T-helper 17 cell (primary cell): Measurements from ENCODE around the gene HDDC3. TPM values are rescaled to one million over a fixed set of nuclear protein-coding genes. Genes with fewer than 3 reads are reported as not detected.
"Not testable (repeated sequence)": the region's sequence is repeated elsewhere in the genome, so short reads cannot be mapped to it uniquely, and the experiment has no call there.

Experiments
- ATAC-seq: fragments of 150-1000 bp; cut with Tn5 transposase; 2 replicates; pipeline ENCODE4 v1.10.0; 2021; ENCODE audit warnings: mild to moderate bottlenecking, moderate library complexity
- DNase-seq, 3 donors: peaks; one replicate each; pipeline versions ENCODE4 v3.0.0 to v3.0.0-alpha.2; 2020 to 2021
- H3K9me3 ChIP-seq: one replicate; pipeline ENCODE4 v1.7.0; 2013; ENCODE audit warnings: low read length, mild to moderate bottlenecking; ENCODE audit not compliant: control insufficient read depth, poor library complexity, severe bottlenecking
- H3K27ac Mint-ChIP-seq: one replicate; pipeline ENCODE4 v1.8.0; 2022; ENCODE audit warnings: mild to moderate bottlenecking, moderate library complexity, mixed read lengths
- H3K27me3 Mint-ChIP-seq: one replicate; pipeline ENCODE4 v1.8.0; 2022; ENCODE audit warnings: mixed read lengths
- H3K36me3 Mint-ChIP-seq: one replicate; pipeline ENCODE4 v1.8.0; 2022; ENCODE audit warnings: low read depth, mixed read lengths
- H3K4me1 Mint-ChIP-seq: one replicate; pipeline ENCODE4 v1.8.0; 2022; ENCODE audit warnings: mild to moderate bottlenecking, mixed read lengths
- H3K4me3 Mint-ChIP-seq: one replicate; pipeline ENCODE4 v1.8.0; 2022; ENCODE audit warnings: mild to moderate bottlenecking, moderate library complexity, mixed read lengths
- total RNA-seq, 4 donors: library from RNA in 2 of 4; stranded (reverse) in 2 of 4; gene quantifications; one replicate each; pipeline ENCODE4 v1.2.3 and lab custom pipeline; 2022 to 2026

The HDDC3 gene
- total RNA-seq, 2 donors from 2014 or later = 11.1 to 12.9 TPM

- no peak overlapping the region for H3K4me3 Mint-ChIP-seq
- no peaks in the 10 kb centered on the region for H3K27me3 Mint-ChIP-seq
- no peaks in the 10 kb centered on the region for H3K9me3 ChIP-seq
- peaks cover 21% of the 10 kb centered on the region for H3K4me1 Mint-ChIP-seq
- no peak for ATAC-seq
- DNase-seq = no peak
- H3K27ac Mint-ChIP-seq = peak overlapping the region; percentile 62
- H3K36me3 Mint-ChIP-seq = peaks cover 6% of the 10 kb centered on the region
Observed at GRCh38 chr15:90906181-90906849, 26.0 kb downstream of the HDDC3 start.

- no peaks in the 10 kb centered on the region for H3K9me3 ChIP-seq
- Mint-ChIP-seq H3K4me3 (no peak overlapping the region), H3K36me3 (peaks cover 6% of the 10 kb centered on the region), H3K4me1 (peaks cover 23% of the 10 kb centered on the region), H3K27me3 (no peaks in the 10 kb centered on the region), H3K27ac (peak overlapping the region; percentile 62)
- DNase-seq (no peak), ATAC-seq (no peak)
Observed at GRCh38 chr15:90905306-90906180, 26.8 kb downstream of the HDDC3 start.

- DNase-seq (no peak), ATAC-seq (no peak)
- Mint-ChIP-seq H3K4me3 (no peak overlapping the region), H3K4me1 (peaks cover 23% of the 10 kb centered on the region), H3K36me3 (peaks cover 6% of the 10 kb centered on the region), H3K27me3 (no peaks in the 10 kb centered on the region), H3K27ac (no peak overlapping the region)
- no peaks in the 10 kb centered on the region for H3K9me3 ChIP-seq
Observed at GRCh38 chr15:90904746-90905145, 27.6 kb downstream of the HDDC3 start.

GRCh38 chr15:90903733-90904536, 28.4 kb downstream of the HDDC3 start:
- Mint-ChIP-seq H3K4me1 (peaks cover 23% of the 10 kb centered on the region), H3K27ac (peak overlapping the region; percentile 87), H3K4me3 (peak overlapping the region; percentile 92), H3K36me3 (peaks cover 6% of the 10 kb centered on the region), H3K27me3 (no peaks in the 10 kb centered on the region)
- ATAC-seq (no peak), DNase-seq (no peak)
- H3K9me3 ChIP-seq = no peaks in the 10 kb centered on the region

- DNase-seq (peak; percentile 46 to 53 (median 50)), ATAC-seq (peak; percentile 74)
- H3K9me3 ChIP-seq = no peaks in the 10 kb centered on the region
- Mint-ChIP-seq H3K4me1 (peaks cover 26% of the 10 kb centered on the region), H3K27me3 (no peaks in the 10 kb centered on the region), H3K36me3 (peaks cover 6% of the 10 kb centered on the region), H3K27ac (peak within 1 kb of the TSS; percentile 92), H3K4me3 (peak within 1 kb of the TSS; percentile 92)
Observed at GRCh38 chr15:90902840-90903732, 29.3 kb downstream of the HDDC3 start, which contains the start of gene MAN2A2. Gene MAN2A2, plus strand, starts transcription at chr15:90903302. Its CDS starts 906 bp downstream, at chr15:90904208.

GRCh38 chr15:90902040-90902839, 30.1 kb downstream of the HDDC3 start:
- peaks cover 26% of the 10 kb centered on the region for H3K4me1 Mint-ChIP-seq
- H3K4me3 Mint-ChIP-seq = peak overlapping the region; percentile 88
- H3K9me3 ChIP-seq = no peaks in the 10 kb centered on the region

GRCh38 chr15:90901175-90902039, 30.9 kb downstream of the HDDC3 start:
- Mint-ChIP-seq H3K4me3 (peak overlapping the region; percentile 88), H3K27me3 (no peaks in the 10 kb centered on the region), H3K36me3 (peaks cover 6% of the 10 kb centered on the region), H3K4me1 (peaks cover 26% of the 10 kb centered on the region), H3K27ac (peak overlapping the region; percentile 92)
- ATAC-seq (no peak), DNase-seq (no peak)
- H3K9me3 ChIP-seq = no peaks in the 10 kb centered on the region

More at GRCh38 chr15:90902040-90902839, 30.1 kb downstream of the HDDC3 start:
- DNase-seq (peak; percentile 48 to 53 (median 51)), ATAC-seq (peak; percentile 75)
- peak overlapping the region; percentile 92 for H3K27ac Mint-ChIP-seq
- no peaks in the 10 kb centered on the region for H3K27me3 Mint-ChIP-seq
- peaks cover 6% of the 10 kb centered on the region for H3K36me3 Mint-ChIP-seq

- peaks cover 12% of the 10 kb centered on the region for H3K4me1 Mint-ChIP-seq
- not testable (repeated sequence) for ATAC-seq, H3K27me3 Mint-ChIP-seq, DNase-seq, H3K4me3 Mint-ChIP-seq, H3K9me3 ChIP-seq, H3K27ac Mint-ChIP-seq, H3K36me3 Mint-ChIP-seq
Observed at GRCh38 chr15:90897131-90897655, 35.2 kb downstream of the HDDC3 start.

GRCh38 chr15:90895571-90896117, 36.7 kb downstream of the HDDC3 start:
- Mint-ChIP-seq H3K4me3 (no peak overlapping the region), H3K4me1 (peaks cover 5% of the 10 kb centered on the region), H3K36me3 (no peaks in the 10 kb centered on the region), H3K27me3 (no peaks in the 10 kb centered on the region), H3K27ac (no peak overlapping the region)
- DNase-seq = no peak
- no peak for ATAC-seq
- H3K9me3 ChIP-seq = no peaks in the 10 kb centered on the region

- no peak overlapping the region for H3K27ac Mint-ChIP-seq
- ATAC-seq (no peak), DNase-seq (no peak)
- peaks cover 3% of the 10 kb centered on the region for H3K4me1 Mint-ChIP-seq
- H3K9me3 ChIP-seq = no peaks in the 10 kb centered on the region
- no peaks in the 10 kb centered on the region for H3K27me3 Mint-ChIP-seq
- no peaks in the 10 kb centered on the region for H3K36me3 Mint-ChIP-seq
- no peak overlapping the region for H3K4me3 Mint-ChIP-seq
Observed at GRCh38 chr15:90893175-90894090, 38.9 kb downstream of the HDDC3 start.
